Suppressor macrophage treated with lipopolysaccharide for 1 hour (primary cell): Measurements from ENCODE around the gene GSTA2.
"Not testable (repeated sequence)": the region's sequence is repeated elsewhere in the genome, so short reads cannot be mapped to it uniquely, and the experiment has no call there.

Experiments
- DNase-seq, 3 donors: peaks; one replicate each; pipeline ENCODE4 v3.0.0-alpha.2; 2020 to 2022

GSTA2 gene

GRCh38 chr6:52763322-52763916 is at the start of gene GSTA2:
TSS of gene GSTA2 (minus strand) at chr6:52763475. CDS start at chr6:52757947, 5,528 bp downstream.
- peak in 1 of 3 donors; percentile 7 for DNase-seq

DNA sequence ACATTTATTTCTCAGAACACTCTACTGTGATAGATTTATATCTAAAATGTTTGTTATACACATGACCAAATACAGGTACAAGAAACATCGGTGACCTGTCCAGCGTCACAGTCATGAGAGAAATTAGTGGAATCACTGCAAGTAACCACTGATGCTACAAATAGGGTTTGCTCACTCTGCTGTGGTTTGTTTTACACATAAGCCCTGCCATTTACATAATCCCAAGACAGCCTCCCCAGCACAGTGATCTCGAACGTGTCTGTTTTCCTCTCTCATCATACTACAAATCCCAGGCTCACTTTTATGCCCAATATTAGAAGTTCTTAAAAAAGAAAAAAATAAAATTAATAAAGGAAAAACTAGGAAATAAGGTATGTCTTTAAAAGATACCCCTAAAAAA is 46.5 kb upstream of the GSTA2 start:
- not testable (repeated sequence) for DNase-seq

- no peak for DNase-seq
Measured at GRCh38 chr6:52808660-52809059, 45.4 kb upstream of the GSTA2 start.

- DNase-seq, result not testable (repeated sequence)
Measured at GRCh38 chr6:52803668-52804255, 40.5 kb upstream of the GSTA2 start, which contains the start of gene GSTA1. TSS of gene GSTA1 (minus strand) at chr6:52803816. CDS start at chr6:52799267, 4,549 bp downstream.

- DNase-seq, result no peak
Measured at GRCh38 chr6:52802806-52803205, 39.5 kb upstream of the GSTA2 start.

- DNase-seq, result no peak
Measured at GRCh38 chr6:52801188-52801841, 38.0 kb upstream of the GSTA2 start.

GRCh38 chr6:52799272-52799671 is 36.0 kb upstream of the GSTA2 start:
- DNase-seq, result not testable (repeated sequence)

DNA sequence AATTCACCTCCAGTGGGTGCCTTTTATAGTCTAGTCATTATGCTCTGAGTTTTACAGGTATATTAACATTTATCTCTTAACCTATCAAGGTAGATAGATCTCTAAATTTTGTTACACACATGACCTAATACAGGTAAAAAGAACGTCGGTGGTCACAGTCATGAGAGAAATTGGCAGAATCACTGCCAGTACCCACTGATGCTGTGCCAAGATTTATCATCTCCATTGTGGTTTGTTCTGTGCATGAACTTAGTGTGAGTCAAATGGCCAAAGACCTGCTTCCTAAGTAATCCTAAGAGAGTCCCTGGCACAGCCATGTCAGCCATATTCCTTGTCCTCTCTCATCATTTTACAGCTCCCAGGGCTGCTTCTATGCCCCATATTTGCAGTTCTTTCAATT is 31.1 kb upstream of the GSTA2 start:
- not testable (repeated sequence) for DNase-seq

- DNase-seq, result no peak
Measured at GRCh38 chr6:52790861-52791260, 27.6 kb upstream of the GSTA2 start.

- DNase-seq, result not testable (repeated sequence)
Measured at GRCh38 chr6:52789658-52790057, 26.4 kb upstream of the GSTA2 start.

DNA sequence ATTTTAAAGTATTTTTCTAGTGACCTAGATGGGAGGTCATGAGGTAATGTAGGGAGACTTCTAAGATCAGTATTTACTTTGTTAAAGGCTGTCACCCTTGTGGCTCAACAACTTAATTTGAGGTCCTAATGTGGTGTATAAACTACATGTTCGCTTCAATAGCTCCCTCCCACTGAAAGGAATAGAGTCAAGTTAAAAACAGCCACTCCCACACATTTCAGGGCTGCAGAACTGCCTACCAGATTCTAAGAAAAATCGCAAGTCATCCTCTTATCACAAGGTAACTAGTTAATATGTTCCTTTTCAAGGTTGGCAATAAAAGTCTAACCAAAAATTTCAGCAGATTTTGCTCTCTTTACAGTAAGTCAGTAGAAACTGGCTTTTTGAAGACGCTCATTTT is 25.2 kb upstream of the GSTA2 start:
- no peak for DNase-seq

GRCh38 chr6:52787917-52788316 is 24.6 kb upstream of the GSTA2 start:
- no peak for DNase-seq

GRCh38 chr6:52786249-52786956 is 23.1 kb upstream of the GSTA2 start:
- DNase-seq, result no peak

GRCh38 chr6:52782696-52783274 is 19.5 kb upstream of the GSTA2 start:
- DNase-seq, result not testable (repeated sequence)

DNA sequence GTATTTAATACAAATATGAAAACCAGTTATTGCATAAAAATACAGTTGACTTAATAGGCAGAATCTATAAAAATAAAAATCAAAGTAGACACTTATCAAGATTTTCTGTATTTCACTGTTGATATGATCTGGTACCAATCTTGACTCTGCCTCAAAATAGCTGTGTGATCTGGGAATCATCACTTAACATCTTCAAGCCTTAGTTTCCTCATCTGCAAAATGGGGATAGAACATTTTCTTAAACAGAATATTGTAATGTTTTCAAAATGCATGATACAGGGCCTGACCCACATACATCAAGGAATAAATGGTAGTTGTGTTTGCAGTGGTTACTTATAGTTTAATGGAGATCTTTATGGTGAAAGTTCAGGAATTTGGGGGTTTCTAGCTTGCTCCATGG is 18.9 kb upstream of the GSTA2 start:
- not testable (repeated sequence) for DNase-seq

DNA sequence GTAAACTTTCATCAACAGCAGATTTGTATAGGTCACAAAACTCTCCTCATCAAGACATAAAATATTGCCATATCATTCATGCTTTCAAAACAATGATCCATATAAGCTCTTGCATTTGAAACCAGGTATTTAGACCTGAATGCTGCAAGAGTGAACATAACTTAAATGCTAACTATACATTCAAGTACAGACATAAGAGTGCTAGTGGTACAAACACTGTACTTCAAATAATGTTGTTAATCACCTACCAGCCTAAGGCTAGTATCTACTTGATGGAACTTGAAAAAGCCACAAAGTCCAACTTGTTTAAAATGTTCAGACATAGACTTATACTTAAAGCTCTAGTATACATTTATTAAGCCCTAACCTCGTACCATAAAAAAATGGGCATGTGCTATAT is 16.0 kb upstream of the GSTA2 start:
- DNase-seq, result no peak

DNA sequence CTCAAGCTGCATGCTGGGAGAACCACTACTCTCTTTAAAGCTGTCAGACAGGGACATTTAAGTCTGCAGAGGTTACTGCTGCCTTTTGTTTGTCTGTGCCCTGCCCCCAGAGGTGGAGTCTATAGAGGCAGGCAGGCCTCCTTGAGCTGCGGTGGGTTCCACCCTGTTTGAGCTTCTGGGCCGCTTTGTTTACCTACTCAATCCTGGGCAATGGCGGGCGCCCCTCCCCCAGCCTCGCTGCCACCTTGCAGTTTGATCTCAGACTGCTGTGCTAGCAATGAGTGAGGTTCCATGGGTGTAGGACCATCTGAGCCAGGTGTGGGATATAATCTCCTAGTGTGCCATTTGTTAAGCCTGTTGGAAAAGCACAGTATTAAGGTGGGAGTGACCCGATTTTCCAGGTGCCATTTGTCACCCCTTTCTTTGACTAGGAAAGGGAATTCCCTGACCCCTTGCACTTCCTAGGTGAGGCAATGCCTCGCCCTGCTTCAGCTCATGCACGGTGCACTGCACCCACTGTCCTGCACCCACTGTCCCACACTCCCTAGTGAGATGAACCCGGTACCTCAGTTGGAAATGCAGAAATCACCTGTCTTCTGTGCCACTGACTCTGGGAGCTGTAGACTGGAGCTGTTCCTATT is 13.6 kb upstream of the GSTA2 start:
- DNase-seq, result not testable (repeated sequence)

GRCh38 chr6:52769399-52769798 is 6.1 kb upstream of the GSTA2 start:
- not testable (repeated sequence) for DNase-seq

GRCh38 chr6:52767658-52768057 is 4.4 kb upstream of the GSTA2 start:
- DNase-seq, result not testable (repeated sequence)

GRCh38 chr6:52761673-52762491 is 1.4 kb downstream of the GSTA2 start:
- not testable (repeated sequence) for DNase-seq

- peak in 1 of 3 donors; percentile 1 for DNase-seq
Measured at GRCh38 chr6:52760105-52760765, 3.0 kb downstream of the GSTA2 start.
